HG02870 (cell line): Measurements from ENCODE around the gene PWWP2B.
"Not testable (repeated sequence)": the region's sequence is repeated elsewhere in the genome, so short reads cannot be mapped to it uniquely, and the experiment has no call there.

Experiments used
- ATAC-seq: cut with Tn5 transposase; IDR thresholded peaks from one replicate; pipeline ENCODE4 v1.9.1; 2021; ENCODE audit warnings: mild to moderate bottlenecking, moderate library complexity; ENCODE audit not compliant: unreplicated experiment

The PWWP2B gene

DNA sequence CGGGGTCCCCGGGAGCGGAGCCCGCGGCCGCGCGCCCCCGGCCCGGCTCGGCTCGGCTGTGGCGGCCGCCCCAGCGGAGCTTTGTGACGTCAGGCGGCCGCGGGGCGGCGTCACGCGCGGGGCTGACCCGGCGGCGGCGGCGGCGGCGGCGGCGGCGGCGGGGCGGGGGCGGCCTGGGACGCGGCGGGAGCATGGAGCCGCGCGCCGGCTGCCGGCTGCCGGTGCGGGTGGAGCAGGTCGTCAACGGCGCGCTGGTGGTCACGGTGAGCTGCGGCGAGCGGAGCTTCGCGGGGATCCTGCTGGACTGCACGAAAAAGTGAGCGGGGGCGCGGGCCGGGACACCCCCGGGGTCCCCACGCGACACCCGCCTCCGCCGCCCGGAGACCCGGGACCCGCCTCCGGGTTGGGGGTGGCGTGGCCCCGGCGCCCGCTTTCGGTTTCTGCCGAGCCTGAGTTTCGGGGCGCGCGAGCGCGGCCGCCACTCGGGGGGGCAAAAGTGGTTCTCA lies at the start of gene PWWP2B:
Gene PWWP2B (plus strand): TSS at position 165 of the 506 bp plus-strand sequence. CDS start 27 bp downstream, at position 192.
- no peak for ATAC-seq

- no peak for ATAC-seq
These were observed 49.6 kb upstream of the PWWP2B start for GRCh38 chr10:132347211-132347930.

DNA sequence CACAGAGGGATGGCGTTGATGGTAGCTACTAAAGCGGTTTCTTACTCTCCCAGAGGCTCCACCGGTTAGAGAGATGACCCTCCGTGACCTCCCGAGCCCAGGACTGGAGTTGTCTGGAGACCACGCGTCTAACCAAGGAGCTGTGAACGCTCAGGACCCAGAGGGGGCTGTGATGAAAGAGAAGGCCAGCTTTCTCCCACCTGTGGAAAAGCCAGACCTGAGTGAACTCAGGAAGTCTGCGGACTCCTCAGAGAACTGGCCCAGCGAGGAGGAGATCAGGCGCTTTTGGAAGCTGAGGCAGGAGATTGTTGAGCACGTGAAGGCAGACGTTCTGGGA lies 49.1 kb upstream of the PWWP2B start:
- no peak for ATAC-seq

DNA sequence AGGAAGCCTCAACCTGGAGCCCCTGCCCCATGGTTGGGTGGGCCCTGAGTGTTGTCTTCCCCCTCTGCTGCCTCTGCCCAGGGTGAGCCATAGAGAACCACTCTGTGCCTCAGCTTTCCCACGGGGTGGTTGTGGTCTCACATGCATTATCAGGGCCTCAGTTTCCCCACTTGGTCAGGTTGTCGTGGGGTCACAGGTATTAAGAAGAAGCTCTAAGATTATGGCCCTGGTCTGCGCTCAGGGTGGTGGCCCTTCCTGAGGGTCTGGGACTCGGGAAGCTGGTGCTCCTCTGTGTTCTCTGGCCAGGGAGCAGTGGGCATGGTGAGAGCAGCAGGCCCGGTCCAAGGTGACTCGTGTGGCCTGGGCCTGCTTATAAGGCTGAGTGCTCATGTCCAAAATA lies 47.2 kb upstream of the PWWP2B start:
- ATAC-seq: no peak

DNA sequence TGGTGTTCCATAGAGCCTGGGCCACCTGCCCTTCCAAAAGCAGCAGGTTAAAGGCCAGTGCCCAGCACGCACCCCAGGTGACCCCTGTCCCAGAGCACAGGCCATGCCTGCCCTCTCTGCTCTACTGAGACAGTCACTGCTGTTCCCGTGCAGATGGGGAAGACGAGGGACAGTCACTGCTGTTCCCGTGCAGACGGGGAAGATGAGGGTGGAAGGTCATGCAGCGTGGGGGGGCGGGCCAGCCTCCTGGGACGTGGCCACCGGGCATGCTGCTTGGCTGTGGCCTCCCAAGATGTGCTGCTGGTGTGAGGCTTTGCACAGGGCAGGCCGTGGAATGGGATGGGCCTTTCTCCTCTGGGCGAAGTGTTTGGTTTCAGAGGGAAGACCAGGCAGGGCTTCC lies 46.6 kb upstream of the PWWP2B start:
- ATAC-seq: no peak

GRCh38 chr10:132350946-132351345 lies 46.1 kb upstream of the PWWP2B start:
- ATAC-seq: no peak

- no peak for ATAC-seq
These were observed 45.4 kb upstream of the PWWP2B start for GRCh38 chr10:132351611-132352010.

DNA sequence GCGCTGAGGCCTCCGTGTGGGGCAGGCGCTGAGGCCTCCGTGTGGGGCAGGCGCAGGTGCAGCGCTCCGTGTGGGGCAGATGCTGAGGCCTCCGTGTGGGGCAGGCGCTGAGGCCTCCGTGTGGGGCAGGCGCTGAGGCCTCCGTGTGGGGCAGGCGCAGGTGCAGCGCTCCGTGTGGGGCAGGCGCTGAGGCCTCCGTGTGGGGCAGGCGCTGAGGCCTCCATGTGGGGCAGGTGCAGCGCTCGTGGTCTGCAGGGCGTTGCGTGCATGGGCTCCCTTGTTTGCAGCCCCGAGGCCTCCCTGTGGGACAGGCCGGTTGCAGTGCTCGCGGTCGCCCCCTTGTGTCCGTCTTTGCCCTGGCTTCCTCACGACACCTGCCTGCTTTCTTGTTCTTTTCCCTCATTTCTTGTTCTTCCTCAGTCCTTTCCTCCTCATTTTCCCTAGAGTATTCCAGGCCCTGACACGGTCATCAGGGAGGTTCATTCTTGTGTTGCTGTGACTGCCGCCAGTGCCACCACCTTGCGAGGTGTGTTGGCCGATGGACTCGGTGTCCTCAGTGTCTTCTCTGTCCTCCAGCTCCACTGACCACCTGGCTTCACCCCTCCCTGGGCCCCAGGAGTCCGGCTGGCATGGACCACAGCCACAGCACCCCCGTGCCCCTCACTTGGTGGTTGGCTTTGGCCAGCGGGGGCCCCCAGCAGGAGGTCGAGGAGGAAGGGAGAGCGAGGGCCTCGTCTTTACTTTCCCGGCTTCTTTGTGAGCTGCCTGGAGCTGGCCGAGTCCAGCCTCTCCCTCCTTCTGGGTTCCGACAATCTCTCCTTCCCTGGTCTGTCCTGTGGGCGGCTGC lies 44.3 kb upstream of the PWWP2B start:
- ATAC-seq: not testable (repeated sequence)

DNA sequence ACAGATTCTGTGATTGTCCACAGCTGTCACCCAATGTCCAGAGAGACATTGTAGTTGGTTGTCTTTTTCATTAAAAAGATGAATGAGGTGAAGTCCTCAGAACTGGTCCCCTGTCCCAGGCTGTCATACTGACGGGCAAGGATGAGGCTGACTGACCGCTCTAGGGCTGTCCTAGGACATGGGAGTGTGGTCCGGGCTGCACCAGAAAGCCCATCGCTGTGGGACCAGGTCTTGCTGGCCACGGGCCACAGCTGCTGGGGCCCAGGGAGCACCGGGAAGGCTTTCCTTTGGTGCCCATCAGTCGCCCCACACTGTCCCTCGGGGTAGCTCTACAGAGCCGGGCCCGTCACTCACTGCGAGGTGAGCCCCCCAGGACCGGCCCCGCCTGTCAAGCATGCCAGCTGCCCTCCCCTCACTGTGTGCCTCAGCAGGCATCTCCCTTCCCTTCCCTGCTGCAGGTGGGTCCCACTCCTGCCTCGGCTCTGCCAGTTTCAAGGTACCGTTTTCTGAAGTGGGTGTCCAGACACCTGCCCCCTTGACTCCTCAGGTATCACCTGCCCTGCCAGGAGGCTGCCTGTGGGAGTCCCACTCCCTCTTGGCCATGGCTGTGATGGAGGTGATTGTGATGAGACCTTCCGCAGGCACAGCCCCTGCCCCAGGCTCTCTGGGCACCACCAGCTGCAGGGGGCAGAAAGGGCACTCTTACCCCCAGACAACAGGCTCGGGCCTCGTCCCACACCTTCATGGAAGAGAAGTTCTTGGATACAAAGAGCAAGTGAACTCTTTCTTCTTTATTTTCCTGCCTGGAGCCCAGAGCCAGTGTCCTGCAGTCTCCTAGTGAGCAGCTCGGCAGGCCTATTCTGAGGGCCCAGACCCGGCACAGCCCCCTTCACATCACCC lies 43.3 kb upstream of the PWWP2B start:
- ATAC-seq: no peak

DNA sequence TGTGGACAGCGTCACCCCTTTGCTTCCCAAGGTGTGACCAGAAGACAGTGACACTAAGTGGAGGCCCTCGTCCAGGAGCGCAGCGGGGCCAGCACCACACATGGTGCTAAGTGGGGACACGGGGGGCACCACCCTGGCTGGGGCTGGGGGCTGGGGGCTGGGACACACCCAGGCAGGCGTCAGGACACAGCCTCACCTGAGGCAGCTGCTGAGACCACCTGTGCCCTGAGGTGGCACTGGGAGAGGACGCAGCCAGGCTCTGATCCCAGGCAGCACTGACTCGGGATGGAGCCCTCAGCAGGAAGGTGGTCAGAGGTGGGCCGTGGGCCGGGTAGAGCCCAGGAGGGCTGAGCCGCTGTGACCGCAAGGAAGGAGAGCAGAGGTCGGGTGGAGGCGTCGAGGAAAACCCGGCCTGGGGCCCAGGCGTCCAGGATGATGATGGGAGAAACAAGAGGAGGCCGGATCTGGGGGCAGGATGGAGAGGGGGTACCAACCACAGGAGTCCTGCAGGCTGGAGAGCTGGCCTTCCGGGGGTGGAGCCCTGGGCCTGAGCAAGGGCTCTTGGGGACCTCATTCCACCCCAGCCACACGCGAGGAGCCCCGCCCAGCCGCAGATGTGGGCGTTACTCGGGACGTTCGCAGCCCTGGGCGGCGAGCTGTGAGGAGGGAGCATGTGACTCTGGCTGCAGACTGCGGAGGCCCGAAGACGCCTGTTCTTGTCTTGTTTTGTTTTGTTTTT lies 42.5 kb upstream of the PWWP2B start:
- ATAC-seq: no peak

- ATAC-seq: no peak
These were observed 41.7 kb upstream of the PWWP2B start for GRCh38 chr10:132355297-132355696.

GRCh38 chr10:132355754-132356153 lies 41.2 kb upstream of the PWWP2B start:
- ATAC-seq: no peak

DNA sequence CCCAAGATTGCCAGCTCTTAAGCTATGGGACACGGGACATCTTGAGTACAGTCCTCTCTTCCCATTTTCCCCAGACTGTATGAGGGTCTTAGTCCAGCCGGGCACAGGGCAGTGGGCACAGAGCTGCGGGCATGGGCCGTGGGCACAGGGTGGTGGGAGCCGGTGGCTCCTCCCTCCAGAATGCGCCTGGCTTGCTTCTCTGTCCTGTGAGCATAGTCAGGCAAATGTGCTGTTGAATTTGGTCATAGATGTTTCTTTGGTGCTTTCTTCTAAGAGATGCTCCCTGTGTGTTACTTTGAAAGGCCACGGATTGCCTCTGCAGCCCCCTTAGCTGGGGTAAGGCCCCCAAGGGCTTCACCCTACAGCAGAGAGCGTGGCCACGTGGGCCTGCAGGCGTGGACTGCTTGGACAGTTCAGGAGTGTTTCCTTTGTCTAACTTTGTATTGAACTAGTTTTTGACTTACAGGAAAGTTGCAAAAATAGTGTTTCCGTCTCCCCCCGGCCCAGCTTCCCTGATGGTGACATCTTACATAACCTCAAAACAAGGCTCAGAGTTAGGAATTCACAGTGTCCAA lies 40.3 kb upstream of the PWWP2B start:
- ATAC-seq: no peak

- no peak for ATAC-seq
These were observed 39.5 kb upstream of the PWWP2B start for GRCh38 chr10:132357286-132358058.

DNA sequence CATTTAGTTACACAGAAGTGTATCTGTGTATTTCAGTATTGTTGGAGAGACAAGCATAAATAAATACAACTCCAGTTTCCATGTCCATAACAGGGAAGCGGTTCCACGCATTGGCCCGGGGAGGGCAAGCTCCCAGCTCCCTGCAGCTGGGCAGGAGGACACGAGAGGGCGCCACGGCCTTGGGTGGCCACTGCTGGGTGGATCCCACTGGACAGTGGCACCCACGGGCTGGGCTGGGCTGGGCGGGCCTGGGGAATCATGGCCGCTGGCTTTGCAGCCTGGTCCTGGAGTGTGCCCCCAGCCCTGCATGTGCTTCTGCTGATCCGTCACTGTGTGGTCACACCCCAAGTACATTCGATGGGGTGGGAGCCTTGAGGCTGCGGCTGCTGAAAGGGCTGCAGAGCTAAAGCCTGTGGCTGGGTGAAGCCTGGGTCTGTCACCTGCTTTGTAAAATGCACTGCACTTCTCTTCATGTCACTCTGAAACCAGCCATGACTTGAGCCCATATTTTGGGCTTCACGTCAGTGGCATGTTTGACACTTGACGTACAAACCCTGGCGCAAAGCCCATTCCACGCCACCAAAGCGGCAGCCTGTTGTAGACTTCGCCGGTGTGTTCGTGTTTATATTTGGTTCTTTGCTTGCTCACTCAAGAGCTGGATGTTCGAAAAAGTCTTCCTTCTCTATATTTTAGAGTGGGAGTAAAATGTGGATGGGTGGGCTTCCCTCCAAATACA lies 37.5 kb upstream of the PWWP2B start:
- no peak for ATAC-seq

DNA sequence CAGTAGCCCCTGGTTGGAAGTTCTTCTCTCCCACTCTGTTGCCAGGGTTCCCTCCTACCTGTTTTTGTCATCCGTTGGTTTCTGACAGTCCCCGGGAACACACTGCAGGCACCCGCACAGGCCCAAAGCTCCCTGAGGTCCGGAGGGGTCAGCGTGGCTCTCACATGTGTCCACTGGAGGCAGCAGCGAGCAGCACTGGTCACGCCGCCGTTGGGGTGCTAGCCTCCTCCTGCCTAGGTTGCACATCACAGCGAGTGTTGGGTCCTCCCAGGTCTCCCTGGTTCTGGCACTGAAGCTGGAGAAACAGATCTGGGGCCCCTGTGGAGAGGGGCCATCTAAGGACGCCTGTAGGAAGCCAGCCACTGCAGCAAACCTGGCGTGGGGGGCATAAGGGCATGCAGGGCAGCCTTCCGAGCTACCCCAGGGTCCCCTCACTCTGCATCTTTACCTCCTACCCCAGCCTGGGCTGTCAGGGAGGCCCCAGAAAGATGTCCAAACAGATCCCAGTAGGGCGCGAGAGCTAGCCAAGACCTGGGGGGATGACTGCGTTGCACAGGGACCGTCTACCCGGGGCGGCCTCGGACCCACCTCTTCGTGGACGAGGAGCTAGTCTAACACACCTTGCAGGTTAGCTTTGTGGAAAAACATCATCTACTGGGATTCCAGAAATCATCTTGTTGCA lies 36.1 kb upstream of the PWWP2B start:
- ATAC-seq: no peak

DNA sequence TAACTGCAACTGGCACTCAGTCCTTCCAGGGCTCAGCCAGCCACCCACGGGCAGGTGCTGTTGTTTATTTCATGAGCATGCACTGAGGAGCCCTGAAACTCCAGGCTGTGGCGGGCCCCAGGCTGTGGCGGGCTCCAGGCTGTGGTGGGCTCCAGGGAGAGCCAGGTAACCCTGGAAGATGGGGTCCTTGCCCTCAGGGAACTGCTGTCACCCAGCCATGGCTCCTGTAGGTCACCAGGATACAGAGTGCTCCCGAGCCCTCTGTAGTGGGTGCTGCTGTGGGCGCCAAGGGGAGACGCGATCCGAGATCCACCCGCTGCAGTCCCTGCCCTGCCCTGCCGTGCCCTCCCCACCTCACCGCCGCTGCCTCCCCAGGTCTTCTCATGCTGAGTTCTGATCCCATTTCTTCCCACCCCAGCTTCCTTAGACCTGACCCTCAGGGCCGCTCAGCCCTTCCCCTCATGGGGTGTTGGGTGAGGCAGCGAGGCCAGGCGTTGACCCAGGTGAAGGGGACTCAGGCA lies 35.4 kb upstream of the PWWP2B start:
- ATAC-seq: no peak

- no peak for ATAC-seq
These were observed 34.8 kb upstream of the PWWP2B start for GRCh38 chr10:132362151-132362611.
